Measurements from ENCODE around the gene DYNC2LI1.

DYNC2LI1 gene

DNA sequence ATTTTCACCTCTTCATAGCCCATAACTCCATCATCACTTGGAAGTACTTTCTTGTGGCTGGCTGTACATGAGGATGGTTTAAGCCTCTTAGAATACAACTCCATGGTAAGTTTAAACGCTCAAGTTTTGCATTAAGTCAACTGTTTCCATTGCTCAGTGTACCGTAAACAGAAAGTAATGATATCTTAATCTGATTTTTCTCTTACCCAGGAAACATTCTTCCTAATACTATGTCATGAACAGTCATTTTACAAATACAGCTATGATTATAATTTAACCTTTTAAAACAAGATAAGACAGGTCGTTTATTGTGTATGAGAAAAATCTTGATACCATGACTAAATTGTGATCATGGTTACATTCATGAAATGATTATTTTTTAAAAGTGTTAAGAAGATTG, 11.6 kb upstream of the DYNC2LI1 start:
- H3K36me3 ChIP-seq (ENCODE audit: low read length) = no peaks in the 10 kb centered on the region
- no peak overlapping the region for H3K4me2 ChIP-seq (ENCODE audit: low read depth, low read length, poor library complexity, severe bottlenecking)
- no peaks in the 10 kb centered on the region for H3F3A ChIP-seq (ENCODE audit: insufficient read depth)
- no peak overlapping the region for H3K9ac ChIP-seq (ENCODE audit: low read length)
- 0 out of 2 replicates have a peak, but pooled peaks cover under 1% of the 10 kb centered on the region for H3K27me3 ChIP-seq (ENCODE audit: low read length)
- no peak overlapping the region for H2AFZ ChIP-seq (ENCODE audit: low read depth, low read length, severe bottlenecking)
- H3K9me2 ChIP-seq (replicated peaks; ENCODE audit: insufficient read depth, low read length) = no peaks in the 10 kb centered on the region
- H4K20me1 ChIP-seq (ENCODE audit: low read depth, low read length) = no peaks in the 10 kb centered on the region
- H3K4me3 ChIP-seq (ENCODE audit: insufficient read depth, low read length, poor library complexity, severe bottlenecking) = no peak overlapping the region
- no peaks in the 10 kb centered on the region for H3K9me3 ChIP-seq (ENCODE audit: insufficient read depth, low read length)
- H3K27ac ChIP-seq (ENCODE audit: low read depth, low read length) = no peak overlapping the region
- TF ChIP-seq, protein P1, sequence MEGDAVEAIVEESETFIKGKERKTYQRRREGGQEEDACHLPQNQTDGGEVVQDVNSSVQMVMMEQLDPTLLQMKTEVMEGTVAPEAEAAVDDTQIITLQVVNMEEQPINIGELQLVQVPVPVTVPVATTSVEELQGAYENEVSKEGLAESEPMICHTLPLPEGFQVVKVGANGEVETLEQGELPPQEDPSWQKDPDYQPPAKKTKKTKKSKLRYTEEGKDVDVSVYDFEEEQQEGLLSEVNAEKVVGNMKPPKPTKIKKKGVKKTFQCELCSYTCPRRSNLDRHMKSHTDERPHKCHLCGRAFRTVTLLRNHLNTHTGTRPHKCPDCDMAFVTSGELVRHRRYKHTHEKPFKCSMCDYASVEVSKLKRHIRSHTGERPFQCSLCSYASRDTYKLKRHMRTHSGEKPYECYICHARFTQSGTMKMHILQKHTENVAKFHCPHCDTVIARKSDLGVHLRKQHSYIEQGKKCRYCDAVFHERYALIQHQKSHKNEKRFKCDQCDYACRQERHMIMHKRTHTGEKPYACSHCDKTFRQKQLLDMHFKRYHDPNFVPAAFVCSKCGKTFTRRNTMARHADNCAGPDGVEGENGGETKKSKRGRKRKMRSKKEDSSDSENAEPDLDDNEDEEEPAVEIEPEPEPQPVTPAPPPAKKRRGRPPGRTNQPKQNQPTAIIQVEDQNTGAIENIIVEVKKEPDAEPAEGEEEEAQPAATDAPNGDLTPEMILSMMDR (IDR thresholded peaks at IDR 0.05; ENCODE audit: insufficient read depth, low read length, poor library complexity, severe bottlenecking) = no peak
- TF ChIP-seq EZH2phosphoT487 (conservative IDR thresholded peaks at IDR 0.05; ENCODE audit: low read length) = no peak
- no peaks in the 10 kb centered on the region for H3K79me2 ChIP-seq (ENCODE audit: insufficient read depth, low read length)

DNA sequence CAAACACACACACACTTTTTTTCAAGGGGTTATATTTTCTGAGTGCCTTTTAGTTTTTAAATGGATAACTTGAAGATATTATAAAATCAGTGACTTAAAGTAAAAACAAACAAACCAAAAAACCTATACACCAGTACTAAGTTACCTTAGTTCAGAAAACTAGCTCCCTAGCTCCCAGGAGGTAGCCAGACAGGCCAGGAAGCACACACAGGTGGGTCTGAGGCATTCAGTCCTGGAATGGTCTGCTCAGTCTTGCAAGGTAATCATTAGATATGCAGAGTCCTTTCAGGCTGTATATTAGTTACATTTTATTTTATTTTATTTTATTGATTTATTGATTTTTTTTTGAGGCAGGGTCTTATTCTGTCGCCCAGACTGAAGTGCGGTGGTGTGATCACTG, 10.7 kb upstream of the DYNC2LI1 start:
- no peak overlapping the region for H3K9ac ChIP-seq (ENCODE audit: low read length)
- H2AFZ ChIP-seq (ENCODE audit: low read depth, low read length, severe bottlenecking) = no peak overlapping the region
- no peaks in the 10 kb centered on the region for H3F3A ChIP-seq (ENCODE audit: insufficient read depth)
- no peaks in the 10 kb centered on the region for H3K36me3 ChIP-seq (ENCODE audit: low read length)
- no peak for TF ChIP-seq EZH2phosphoT487 (conservative IDR thresholded peaks at IDR 0.05; ENCODE audit: low read length)
- TF ChIP-seq, protein P1 (IDR thresholded peaks at IDR 0.05; ENCODE audit: insufficient read depth, low read length, poor library complexity, severe bottlenecking) = no peak
- 0 out of 2 replicates have a peak, but pooled peaks cover 3% of the 10 kb centered on the region for H3K27me3 ChIP-seq (ENCODE audit: low read length)
- no peaks in the 10 kb centered on the region for H3K9me3 ChIP-seq (ENCODE audit: insufficient read depth, low read length)
- H3K79me2 ChIP-seq (ENCODE audit: insufficient read depth, low read length) = no peaks in the 10 kb centered on the region
- H3K4me2 ChIP-seq (ENCODE audit: low read depth, low read length, poor library complexity, severe bottlenecking) = no peak overlapping the region
- H3K4me3 ChIP-seq (ENCODE audit: insufficient read depth, low read length, poor library complexity, severe bottlenecking) = no peak overlapping the region
- H3K9me2 ChIP-seq (replicated peaks; ENCODE audit: insufficient read depth, low read length) = no peaks in the 10 kb centered on the region
- H4K20me1 ChIP-seq (ENCODE audit: low read depth, low read length) = no peaks in the 10 kb centered on the region
- H3K27ac ChIP-seq (ENCODE audit: low read depth, low read length) = no peak overlapping the region

DNA sequence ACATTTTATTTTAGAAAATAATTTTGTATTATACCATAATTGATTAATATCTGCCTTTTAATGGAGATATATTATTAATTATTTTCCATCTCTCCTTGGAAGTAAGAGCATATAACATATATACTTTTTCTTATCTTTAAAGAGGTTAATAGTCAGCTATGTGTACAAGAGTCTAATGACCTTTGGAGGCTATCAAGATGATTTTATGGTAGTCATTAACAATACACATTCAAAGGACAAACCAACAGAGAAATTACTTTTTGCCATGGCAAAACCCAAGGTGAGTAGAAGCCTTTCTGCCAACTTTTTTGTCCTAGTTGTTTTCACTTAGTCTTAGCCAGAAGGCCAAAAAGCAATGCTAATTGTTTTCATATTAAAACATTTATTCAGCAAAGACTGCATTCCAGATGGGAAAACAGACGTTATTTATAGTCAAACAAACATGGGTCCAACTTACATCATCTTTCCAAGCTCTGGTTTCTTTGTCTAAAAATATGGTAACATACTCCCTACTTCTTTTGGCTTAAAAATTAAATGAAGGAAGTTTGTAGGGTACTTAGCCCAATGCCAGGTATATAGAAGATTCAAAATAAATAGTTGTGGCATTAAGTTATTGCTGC, 9.6 kb upstream of the DYNC2LI1 start:
- Histone ChIP-seq H3K4me3 (ENCODE audit: insufficient read depth, low read length, poor library complexity, severe bottlenecking) (no peak overlapping the region), H3K4me2 (ENCODE audit: low read depth, low read length, poor library complexity, severe bottlenecking) (no peak overlapping the region), H3K27me3 (ENCODE audit: low read length) (0 out of 2 replicates have a peak, but pooled peaks cover 3% of the 10 kb centered on the region), H3K9me3 (ENCODE audit: insufficient read depth, low read length) (no peaks in the 10 kb centered on the region), H4K20me1 (ENCODE audit: low read depth, low read length) (no peaks in the 10 kb centered on the region), H3F3A (ENCODE audit: insufficient read depth) (no peaks in the 10 kb centered on the region), H3K9ac (ENCODE audit: low read length) (no peak overlapping the region), H3K79me2 (ENCODE audit: insufficient read depth, low read length) (no peaks in the 10 kb centered on the region), H3K36me3 (ENCODE audit: low read length) (no peaks in the 10 kb centered on the region), H3K27ac (ENCODE audit: low read depth, low read length) (no peak overlapping the region), H3K9me2 (replicated peaks; ENCODE audit: insufficient read depth, low read length) (no peaks in the 10 kb centered on the region), H2AFZ (ENCODE audit: low read depth, low read length, severe bottlenecking) (no peak overlapping the region)
- no peak for TF ChIP-seq EZH2phosphoT487 (conservative IDR thresholded peaks at IDR 0.05; ENCODE audit: low read length)
- TF ChIP-seq, protein P1 (IDR thresholded peaks at IDR 0.05; ENCODE audit: insufficient read depth, low read length, poor library complexity, severe bottlenecking) = no peak

All from SU-DHL-6 (cell line).